ENCODE measurements around the gene CHRNB2.

GRCh38 chr1:154607609-154608396 lies 40.2 kb downstream of the CHRNB2 start, which contains the start of gene ADAR:
- 0 out of 2 replicates have a peak, but pooled peaks have one; percentile 7 for TF ChIP-seq CTCF (conservative IDR thresholded peaks at IDR 0.05; ENCODE audit: low read depth, low read length)
- no peak for TF ChIP-seq EZH2 (IDR thresholded peaks at IDR 0.05; ENCODE audit: borderline replicate concordance, low read depth, low read length, poor library complexity, severe bottlenecking)

Data from A673 (cell line).